K562 (cell line): ENCODE results near the gene CPNE8. TPM values are rescaled to one million over a fixed set of nuclear protein-coding genes. Genes with fewer than 3 reads are reported as not detected.

ENCODE experiments used
- ATAC-seq: fragments of 200-7000 bp; cut with Tn5 transposase; 3 replicates; pipeline ENCODE4 v1.9.1; 2020; ENCODE audit warnings: moderate library complexity
- BruUV-seq: library from RNA; stranded (reverse); fragments of 400-500 nt; replicated peaks from 2 replicates; lab custom pipeline; 2021; lab: Mats Ljungman, UMichigan
- CTCF ChIA-PET: fragments of 300-600 bp; formaldehyde crosslinking; extraction: SDS; loops from one replicate; lab custom pipeline; 2021; ENCODE audit warnings: low intra/inter-chr PET ratio; lab: Yijun Ruan, JAX
- POLR2A ChIA-PET: fragments of 300-600, 350-650 bp; sonication (Branson Sonifier 250); formaldehyde crosslinking; extraction: SDS; loops from one replicate; lab custom pipeline; 2021; ENCODE audit warnings: antibody characterized with exemption, inconsistent platforms; lab: Yijun Ruan, JAX
- DNase-seq, 4 experiments: peaks; one replicate each; pipeline versions ENCODE4 v3.0.0 to v3.0.0-alpha.2; 2011 to 2018; ENCODE audit warnings: low spot score in 3 of 4, mixed read lengths in 3 of 4; ENCODE audit errors: extremely low read depth in 1 of 4
- FAIRE-seq: peaks from 2 replicates; lab custom pipeline; 2011; peaks lifted over from hg19 to GRCh38; lab: Jason Lieb, UNC
- H2AFZ ChIP-seq: 2 replicates; pipeline ENCODE4 v1.6.0; 2011; ENCODE audit warnings: low read depth, low read length, control low read depth, inconsistent platforms
- H3K27ac ChIP-seq: fragments of 200-600 bp; 3 replicates; pipeline ENCODE4 v1.8.0; 2011; ENCODE audit warnings: low read depth, mild to moderate bottlenecking, control low read depth, inconsistent platforms, low read length, moderate library complexity, mixed read lengths; ENCODE audit errors: extremely low read depth
- H3K27me3 ChIP-seq, 2 experiments: fragments of 300-600 bp in 1 of 2; 2 replicates in 1 of 2; 3 replicates in 1 of 2; pipeline versions ENCODE4 v1.6.0 to v1.8.0; 2011; ENCODE audit warnings: inconsistent platforms in 2 of 2, low read length in 2 of 2, mild to moderate bottlenecking in 1 of 2, mixed read lengths in 1 of 2, moderate library complexity in 1 of 2; ENCODE audit not compliant: control insufficient read depth in 2 of 2, insufficient read depth in 2 of 2
- H3K36me3 ChIP-seq: fragments of 300-600 bp; 3 replicates; pipeline ENCODE4 v1.8.0; 2011; ENCODE audit warnings: mild to moderate bottlenecking, low read length, inconsistent platforms; ENCODE audit not compliant: control insufficient read depth, insufficient read depth
- H3K4me1 ChIP-seq, 2 experiments: fragments of 200-600 bp in 1 of 2; replicated peaks in 1 of 2; 2 replicates in 1 of 2; 3 replicates in 1 of 2; pipeline versions ENCODE4 v1.5.1 to v1.8.0; 2011; ENCODE audit warnings: inconsistent platforms in 2 of 2, low read length in 2 of 2, mild to moderate bottlenecking in 1 of 2, mixed read lengths in 1 of 2, moderate library complexity in 1 of 2; ENCODE audit not compliant: control insufficient read depth in 2 of 2, insufficient read depth in 2 of 2
- H3K4me2 ChIP-seq: 2 replicates; pipeline ENCODE4 v1.6.1; 2011; ENCODE audit warnings: low read length, control low read depth, inconsistent platforms, mixed read lengths; ENCODE audit not compliant: insufficient read depth
- H3K4me3 ChIP-seq: fragments of 200-600 bp; sonication (generic), shearing (Covaris generic); 2 replicates; pipeline ENCODE4 v1.5.1; 2016; ENCODE audit warnings: control low read depth, inconsistent platforms
- H3K79me2 ChIP-seq: fragments of 200-600 bp; 3 replicates; pipeline ENCODE4 v1.8.0; 2011; ENCODE audit warnings: low read length, inconsistent platforms; ENCODE audit not compliant: control insufficient read depth, insufficient read depth
- H3K9ac ChIP-seq, 2 experiments: 2 replicates each; pipeline versions ENCODE4 v1.6.0 to v1.6.1; 2011; ENCODE audit warnings: low read depth in 2 of 2, low read length in 2 of 2, control low read depth in 1 of 2, inconsistent platforms in 1 of 2, mild to moderate bottlenecking in 1 of 2, mixed read lengths in 1 of 2; ENCODE audit not compliant: insufficient read depth in 1 of 2
- H3K9me1 ChIP-seq: one replicate; pipeline ENCODE4 v1.6.0; 2011; ENCODE audit warnings: inconsistent platforms, mild to moderate bottlenecking, low read length, moderate library complexity; ENCODE audit not compliant: control insufficient read depth, insufficient read depth
- H3K9me3 ChIP-seq: replicated peaks from 2 replicates; pipeline ENCODE4 v1.5.1; 2011; ENCODE audit warnings: low read depth, low read length, inconsistent platforms; ENCODE audit not compliant: control insufficient read depth, insufficient read depth
- H4K20me1 ChIP-seq: replicated peaks from 2 replicates; pipeline ENCODE4 v1.6.1; 2011; ENCODE audit warnings: low read length, inconsistent platforms, mixed read lengths; ENCODE audit not compliant: control insufficient read depth, insufficient read depth
- ATF1 ChIP-seq, 2 experiments: fragments of 450-650 bp in 1 of 2; IDR thresholded peaks; 2 replicates each; pipeline ENCODE4 v1.6.1; 2016; ENCODE audit warnings: missing compliant biosample characterization in 1 of 2, missing genetic modification characterization in 1 of 2
- CHCHD3 ChIP-seq: fragments of 250-450 bp; sonication (Bioruptor Pico); IDR thresholded peaks from 2 replicates; pipeline ENCODE4 v2.1.2; 2022; ENCODE audit warnings: mild to moderate bottlenecking
- ELK3 ChIP-seq: fragments of 450-650 bp; formaldehyde crosslinking; IDR thresholded peaks from 2 replicates; pipeline ENCODE4 v1.4.0; 2020; ENCODE audit warnings: mild to moderate bottlenecking
- GTF2A2 ChIP-seq: IDR thresholded peaks from 2 replicates; pipeline ENCODE4 v1.6.1; 2016; ENCODE audit warnings: mild to moderate bottlenecking, missing genetic modification characterization, missing compliant biosample characterization
- IRF1 ChIP-seq: sonication (generic); formaldehyde crosslinking; IDR thresholded peaks from 2 replicates; pipeline ENCODE4 v1.8.0; 2022; ENCODE audit warnings: missing genetic modification reagents, mild to moderate bottlenecking, borderline replicate concordance
- LEF1 ChIP-seq: fragments of 450-650 bp; IDR thresholded peaks from 2 replicates; pipeline ENCODE4 v1.6.1; 2016; ENCODE audit warnings: mild to moderate bottlenecking
- MAFG ChIP-seq: fragments of 450-650 bp; conservative IDR thresholded peaks from 2 replicates; pipeline ENCODE4 v1.6.1; 2016; ENCODE audit warnings: missing genetic modification characterization, missing compliant biosample characterization
- SMARCB1 ChIP-seq: IDR thresholded peaks from 2 replicates; pipeline ENCODE4 v1.6.1; 2011; ENCODE audit warnings: improper control_type of control experiment, low read depth; ENCODE audit not compliant: insufficient read length
- TFAM ChIP-seq: fragments of 250-450 bp; sonication (Bioruptor Pico); conservative IDR thresholded peaks from 2 replicates; pipeline ENCODE4 v1.5.0; 2021; ENCODE audit warnings: mild to moderate bottlenecking, moderate library complexity
- ZBTB26 ChIP-seq: fragments of 450-650 bp; formaldehyde crosslinking; IDR thresholded peaks from 2 replicates; pipeline ENCODE4 v1.4.0; 2022; ENCODE audit warnings: missing genetic modification characterization
- ZNF224 ChIP-seq: sonication (generic); formaldehyde crosslinking; IDR thresholded peaks from 2 replicates; pipeline ENCODE4 v1.8.0; 2022; ENCODE audit warnings: mild to moderate bottlenecking, missing genetic modification reagents
- ZNF318 ChIP-seq, 2 experiments: fragments of 450-650 bp; IDR thresholded peaks; 2 replicates each; pipeline ENCODE4 v1.6.1; 2016; ENCODE audit warnings: mild to moderate bottlenecking in 2 of 2, borderline replicate concordance in 1 of 2, low read depth in 1 of 2, moderate library complexity in 1 of 2
- WGBS: fragments of 100-300 bp; shearing (Covaris generic); methylation state at CpG from one replicate; pipeline ENCODE4 v1.1.6; 2016; ENCODE audit warnings: low coverage, mixed read lengths; ENCODE audit not compliant: insufficient coverage; ENCODE audit errors: missing lambda C conversion rate; 5-methylcytosine and 5-hydroxymethylcytosine counted together
- in situ Hi-C: fragments of 300-500 bp; cut with MboI; formaldehyde crosslinking; loops from 4 replicates; pipeline ENCODE4 v1.15.0; 2018; ENCODE audit warnings: inconsistent platforms, mixed read lengths
- intact Hi-C: fragments of 100-400 bp; cut with micrococcal nuclease; formaldehyde crosslinking; loops from 2 replicates; pipeline ENCODE4 v1.14.2; 2022
- polyA plus RNA-seq, 8 experiments: library from polyadenylated mRNA; depleted of rRNA in 4 of 8; stranded (reverse) in 5 of 8; unstranded in 3 of 8; fragments of >200 nt; fragmentation: Nextera tagmentation in 2 of 8; fragmentation: Illumina TruSeq in 1 of 8; extraction: Ambion mirVana in 2 of 8; extraction: Trizol in 1 of 8; gene quantifications; 2 replicates each; pipeline versions ENCODE4 v1.2.1 to v1.2.3, GENCODE V29; 2011 to 2014; ENCODE audit warnings: inconsistent platforms in 1 of 8, missing spikeins in 1 of 8
- total RNA-seq, 7 experiments: library from RNA; depleted of rRNA in 6 of 7; stranded (reverse); fragments of >200 nt in 6 of 7; fragmentation: Illumina TruSeq in 2 of 7; extraction: Trizol in 2 of 7; gene quantifications; 2 replicates each; pipeline versions ENCODE4 v1.2.1 to v1.2.3, GENCODE V29; 2011 to 2021; ENCODE audit warnings: low replicate concordance in 1 of 7

CPNE8 gene
- total and polyA plus RNA-seq, 9 of the 15 experiments (the other 6 are each of a cell fraction or from before 2014, with no cell fraction given), result 2.4 to 7.0 (median 4.2) TPM

GRCh38 chr12:38689704-38690103 is 215.7 kb downstream of the CPNE8 start:
- no peak for FAIRE-seq
- no peak for DNase-seq
- TF ChIP-seq ZNF318 (IDR thresholded peaks at IDR 0.05; ENCODE audit: borderline replicate concordance in 1 of 2, low read depth in 1 of 2) (no peak), IRF1 (CRISPR knock-in tag) (no peak), ELK3 (CRISPR knock-in tag) (no peak), SMARCB1 (no peak), ZNF224 (CRISPR knock-in tag) (no peak), ATF1 (CRISPR knock-in tag; IDR thresholded peaks at IDR 0.05) (no peak), ATF1 (tag; IDR thresholded peaks at IDR 0.05) (no peak), TFAM (CRISPR knock-in tag) (no peak), ZBTB26 (CRISPR knock-in tag) (no peak), MAFG (no peak), LEF1 (no peak), CHCHD3 (CRISPR knock-in tag) (no peak), GTF2A2 (no peak)

More at GRCh38 chr12:38689704-38690103, 215.7 kb downstream of the CPNE8 start:
- CTCF ChIA-PET, result no interaction called here
- BruUV-seq, result no TSS peak
- Histone ChIP-seq H3K9me1 (no peaks in the 10 kb centered on the region), H3K27ac (no peak overlapping the region), H3K4me1 (no peaks in the 10 kb centered on the region), H2AFZ (no peak overlapping the region), H3K79me2 (no peaks in the 10 kb centered on the region), H3K27me3 (no peaks in the 10 kb centered on the region), H3K36me3 (no peaks in the 10 kb centered on the region), H3K9ac (no peak overlapping the region), H3K4me3 (no peak overlapping the region), H3K4me2 (no peak overlapping the region), H3K9me3 (no peaks in the 10 kb centered on the region), H4K20me1 (no peaks in the 10 kb centered on the region)
- in situ Hi-C loops, result no loop called here
- POLR2A ChIA-PET, result no interaction called here
- ATAC-seq, result no peak
- intact Hi-C loops, result no loop called here
- 30% methylated on average over 5 of the region's 5 CpGs for WGBS
